ENCODE data around the gene SLC38A11. TPM values are rescaled to one million over a fixed set of nuclear protein-coding genes. Genes with fewer than 3 reads are reported as not detected.

SLC38A11 gene
- total RNA-seq, 6 experiments from 2014 or later, result 0.58 to 3.6 (median 2.1) TPM

GRCh38 chr2:164922134-164922533 is 33.2 kb downstream of the SLC38A11 start:
- peaks cover 0 to 9% (median 0%) of the 10 kb centered on the region in 4 donors for H3K4me1 ChIP-seq
- ATAC-seq, result no peak
- no peaks in the 10 kb centered on the region for H3K27me3 ChIP-seq
- intact Hi-C loops (cut with DNase I), result no loop called here
- no peaks in the 10 kb centered on the region for H3K9me3 ChIP-seq
- TF ChIP-seq POLR2A (IDR thresholded peaks at IDR 0.05) (no peak), CTCF (IDR thresholded peaks at IDR 0.05) (no peak)
- WGBS (ENCODE audit: insufficient coverage, low coverage, low lambda C conversion rate, missing lambda C conversion rate), result 79% methylated on average over 3 of the region's 3 CpGs
- no peak overlapping the region for H3K4me3 ChIP-seq
- H3K36me3 ChIP-seq, result no peaks in the 10 kb centered on the region
- no peak for DNase-seq
- no peak overlapping the region for H3K27ac ChIP-seq

DNA sequence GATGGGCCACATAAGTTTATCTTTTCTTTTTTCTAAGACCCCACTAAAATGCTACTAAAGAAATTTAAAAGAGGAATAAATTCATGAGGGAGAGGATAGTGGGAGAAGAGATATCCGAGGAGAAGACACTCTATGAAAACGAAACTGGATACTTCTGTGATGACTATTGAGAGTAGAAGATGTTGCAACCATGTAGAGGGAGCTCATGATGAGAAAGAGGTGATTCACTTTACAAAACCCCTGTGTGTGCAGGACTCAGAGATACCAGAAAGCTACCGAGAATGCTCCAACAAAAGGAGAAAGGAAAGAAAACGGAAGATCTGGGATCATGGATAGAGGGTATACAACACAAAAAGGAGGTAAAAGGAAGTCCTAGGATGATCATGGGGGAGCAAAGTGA is 34.9 kb downstream of the SLC38A11 start:
- DNase-seq, result no peak
- no peak for TF ChIP-seq CTCF (IDR thresholded peaks at IDR 0.05)
- peak; percentile 52 for TF ChIP-seq POLR2A (IDR thresholded peaks at IDR 0.05)
- Histone ChIP-seq H3K27me3 (no peaks in the 10 kb centered on the region), H3K9me3 (no peaks in the 10 kb centered on the region), H3K4me3 (peak overlapping the region in 1 of 3 donors; percentile 9), H3K27ac (peak overlapping the region in 2 of 3 donors; percentile 31 to 72), H3K4me1 (peaks cover 0 to 12% (median 0%) of the 10 kb centered on the region in 4 donors), H3K36me3 (no peaks in the 10 kb centered on the region)
- 9% methylated on average over 4 of the region's 4 CpGs for WGBS (ENCODE audit: insufficient coverage, low coverage, low lambda C conversion rate, missing lambda C conversion rate)
- intact Hi-C loops (cut with DNase I), result no loop called here
- peak; percentile 92 to 98 (median 92) for ATAC-seq

DNA sequence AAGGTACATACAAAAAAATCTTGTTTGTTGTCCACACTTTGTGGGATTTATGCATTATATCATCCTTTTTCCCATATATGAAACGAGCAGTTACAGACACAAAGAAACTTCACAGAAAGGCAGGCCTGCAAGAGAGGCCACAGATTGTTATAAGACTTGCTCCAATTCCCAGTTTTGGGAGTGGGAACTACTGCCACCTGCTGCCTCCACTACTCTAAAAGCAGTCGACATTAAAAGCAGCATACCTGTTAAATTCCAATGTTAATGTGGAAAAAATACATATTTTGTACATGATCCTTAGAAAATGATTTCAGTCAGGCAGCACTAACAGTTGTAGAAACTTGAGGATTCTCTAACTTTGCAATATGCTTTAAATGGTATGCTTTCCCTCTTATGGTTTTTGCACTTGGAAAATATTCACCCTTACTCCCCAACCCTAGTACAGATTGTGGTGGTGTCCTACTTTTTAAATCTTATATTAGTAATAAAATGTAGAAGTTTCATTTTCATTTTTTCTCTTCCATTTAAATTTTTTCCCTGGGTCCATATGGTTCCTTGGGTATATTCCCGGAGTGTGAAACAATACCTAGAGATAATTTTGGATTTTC is 37.9 kb downstream of the SLC38A11 start:
- Histone ChIP-seq H3K27me3 (no peaks in the 10 kb centered on the region), H3K36me3 (no peaks in the 10 kb centered on the region), H3K4me3 (no peak overlapping the region), H3K4me1 (peaks cover 0 to 37% (median 12%) of the 10 kb centered on the region in 4 donors), H3K9me3 (no peaks in the 10 kb centered on the region), H3K27ac (no peak overlapping the region)
- intact Hi-C loops (cut with DNase I), result no loop called here
- WGBS (ENCODE audit: insufficient coverage, low coverage, low lambda C conversion rate, missing lambda C conversion rate), result 26% methylated on average over 3 of the region's 3 CpGs
- peak; percentile 53 to 76 (median 70) for TF ChIP-seq CTCF (IDR thresholded peaks at IDR 0.05)
- TF ChIP-seq POLR2A (IDR thresholded peaks at IDR 0.05), result no peak
- ATAC-seq (peak; percentile 71 to 89 (median 78)), DNase-seq (peak; percentile 44 to 63 (median 55))

- intact Hi-C loops (cut with DNase I), result no loop called here
- 86% methylated on average over 4 of the region's 4 CpGs for WGBS (ENCODE audit: insufficient coverage, low coverage, low lambda C conversion rate, missing lambda C conversion rate)
- no peak for ATAC-seq
- no peak overlapping the region for H3K27ac ChIP-seq
- peaks cover 0 to 52% (median 21%) of the 10 kb centered on the region in 4 donors for H3K4me1 ChIP-seq
- no peaks in the 10 kb centered on the region for H3K9me3 ChIP-seq
- no peaks in the 10 kb centered on the region for H3K36me3 ChIP-seq
- H3K4me3 ChIP-seq, result no peak overlapping the region
- DNase-seq, result no peak
- no peaks in the 10 kb centered on the region for H3K27me3 ChIP-seq
- no peak for TF ChIP-seq CTCF (IDR thresholded peaks at IDR 0.05)
- no peak for TF ChIP-seq POLR2A (IDR thresholded peaks at IDR 0.05)
Measured at GRCh38 chr2:164915566-164915965, 39.8 kb downstream of the SLC38A11 start.
